Measurements from ENCODE around the gene CRP. TPM values are rescaled to one million over a fixed set of nuclear protein-coding genes. Genes with fewer than 3 reads are reported as not detected.
"Not testable (repeated sequence)": the region's sequence is repeated elsewhere in the genome, so short reads cannot be mapped to it uniquely, and the experiment has no call there.

CRP gene, protein sequence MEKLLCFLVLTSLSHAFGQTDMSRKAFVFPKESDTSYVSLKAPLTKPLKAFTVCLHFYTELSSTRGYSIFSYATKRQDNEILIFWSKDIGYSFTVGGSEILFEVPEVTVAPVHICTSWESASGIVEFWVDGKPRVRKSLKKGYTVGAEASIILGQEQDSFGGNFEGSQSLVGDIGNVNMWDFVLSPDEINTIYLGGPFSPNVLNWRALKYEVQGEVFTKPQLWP
- 0.31 TPM for total RNA-seq

DNA sequence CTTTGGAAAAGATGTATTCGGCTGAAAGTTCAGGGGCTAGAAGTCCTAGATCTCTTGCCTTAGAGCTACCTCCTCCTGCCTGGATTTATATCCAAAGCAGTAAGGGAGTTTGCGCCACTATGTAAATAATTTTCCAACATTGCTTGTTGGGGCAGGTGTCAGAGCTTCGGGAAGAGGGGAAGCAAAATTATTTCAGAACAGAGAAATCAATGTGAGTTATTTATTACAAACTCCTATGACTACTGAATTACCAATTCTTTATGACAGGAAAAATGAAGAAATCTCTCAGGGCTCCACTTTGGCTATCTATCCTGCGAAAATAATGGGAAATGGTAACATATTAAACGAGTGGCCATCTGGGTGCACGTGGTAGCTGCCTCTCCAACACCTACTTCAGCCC, at the start of gene CRP:
Gene CRP, minus strand, starts transcription at position 61 of the 400 bp plus-strand sequence. CDS start 104 bp downstream, outside the sequence.
- DNase-seq = no peak

DNA sequence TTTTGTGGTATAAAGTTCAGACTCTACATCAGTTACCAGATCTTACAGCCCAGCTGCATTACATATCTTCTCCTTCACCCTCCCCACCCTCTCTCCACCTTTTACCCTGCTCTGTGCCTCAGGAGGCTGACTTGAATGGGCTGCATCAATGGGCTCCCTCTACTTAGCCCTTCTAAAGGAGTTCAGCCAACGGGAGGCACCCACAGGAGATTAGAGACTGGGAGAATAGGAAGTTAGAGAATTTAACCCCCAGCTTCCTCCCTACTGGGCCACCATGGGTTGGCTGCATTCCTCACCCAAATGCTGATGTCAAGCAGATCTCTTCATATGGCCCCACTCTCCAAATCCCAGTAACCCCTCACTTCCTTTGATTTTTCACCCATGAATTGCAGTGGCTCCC, 49.3 kb upstream of the CRP start:
- DNase-seq = no peak

DNA sequence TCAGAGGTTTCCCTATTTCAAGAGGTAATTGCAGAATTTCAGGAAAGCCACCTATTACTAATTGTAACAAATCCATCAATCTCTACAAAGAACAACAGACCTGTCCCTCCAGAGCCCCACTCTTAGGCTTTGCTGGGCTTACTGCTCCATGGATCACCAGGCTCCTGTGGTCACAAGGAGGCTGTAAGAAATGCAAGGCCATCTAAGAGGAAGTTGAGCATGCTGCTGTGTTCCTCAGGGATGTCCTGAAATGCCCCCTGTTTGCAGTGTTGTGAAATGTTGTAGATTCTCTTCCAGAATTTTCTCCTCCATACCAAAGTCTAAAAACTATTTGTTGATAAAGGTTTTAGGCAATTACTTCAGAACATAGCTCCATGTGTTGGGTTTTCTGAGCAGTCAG, 42.0 kb upstream of the CRP start:
- DNase-seq = no peak

DNA sequence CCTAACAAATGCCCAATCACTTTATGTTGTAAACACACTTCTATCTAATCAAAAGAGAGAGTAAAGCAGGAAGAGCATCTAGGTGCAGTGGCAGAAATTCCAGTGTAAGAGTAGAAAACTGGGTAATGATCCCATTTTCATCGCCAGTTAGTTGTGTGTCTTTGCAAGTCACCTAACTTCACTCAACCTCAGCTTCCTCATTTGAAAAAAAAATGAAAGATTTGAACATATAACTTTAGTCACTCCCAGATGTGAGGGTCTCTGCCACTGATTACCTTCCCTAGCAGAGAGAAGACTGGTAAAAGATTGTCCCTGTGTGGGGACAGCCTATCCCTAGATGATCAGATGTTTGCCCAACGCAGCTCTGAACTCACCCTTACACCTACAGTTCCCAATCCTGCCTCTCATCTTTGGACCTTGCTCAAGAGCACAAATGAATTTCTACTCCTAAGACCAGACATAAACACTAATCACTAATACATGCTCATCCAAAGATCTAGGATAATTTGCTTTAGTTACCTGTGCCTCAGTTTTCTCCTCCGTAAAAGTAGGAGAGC, 41.1 kb upstream of the CRP start:
- DNase-seq = no peak

- no peak for DNase-seq
These were observed 39.0 kb upstream of the CRP start for GRCh38 chr1:159753386-159753785.

- no peak for DNase-seq
These were observed 37.8 kb upstream of the CRP start for GRCh38 chr1:159752135-159752580.

- no peak for DNase-seq
These were observed 36.6 kb upstream of the CRP start for GRCh38 chr1:159751031-159751430.

DNA sequence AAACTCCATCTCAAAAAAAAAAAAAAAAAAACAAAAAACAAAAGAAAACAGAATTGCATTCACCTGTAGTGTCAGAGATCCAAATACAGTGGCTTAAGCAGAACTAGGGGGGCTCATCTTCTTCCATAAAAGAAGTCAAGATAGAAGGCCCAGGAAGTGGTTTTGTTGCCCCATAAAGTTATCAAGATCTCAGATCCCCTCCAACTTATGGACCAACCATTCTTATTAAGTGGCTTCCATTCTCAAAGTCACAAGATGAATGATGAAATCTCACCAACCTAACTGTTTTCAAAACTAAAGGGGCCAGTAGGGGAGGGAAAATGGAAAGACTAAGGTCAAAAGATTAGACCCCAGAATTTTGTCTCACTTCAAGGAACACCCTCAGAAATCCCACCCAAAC, 36.2 kb upstream of the CRP start:
- DNase-seq = no peak

- DNase-seq = no peak
These were observed 35.2 kb upstream of the CRP start for GRCh38 chr1:159749630-159750029.

GRCh38 chr1:159748370-159748769, 34.0 kb upstream of the CRP start:
- DNase-seq = no peak

DNA sequence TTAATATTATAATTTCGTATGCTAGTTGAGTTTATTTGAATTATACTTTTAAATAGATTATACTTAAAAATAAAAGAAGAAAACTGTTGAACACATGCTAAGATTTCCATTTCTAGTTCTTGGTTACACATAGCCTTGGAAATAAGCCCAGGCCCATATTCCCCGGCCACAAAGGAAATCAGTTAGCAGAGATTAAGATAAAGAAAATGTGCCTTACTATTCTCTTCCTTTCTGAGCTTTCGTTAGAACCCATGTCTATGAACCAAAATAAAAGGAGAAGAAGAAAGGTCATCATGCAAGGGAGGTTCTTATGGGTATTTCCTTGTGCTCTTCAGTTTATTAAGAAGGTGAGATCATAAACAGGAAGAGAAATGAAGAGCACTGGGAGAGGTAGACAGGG, 32.3 kb upstream of the CRP start:
- no peak for DNase-seq

- no peak for DNase-seq
These were observed 29.4 kb upstream of the CRP start for GRCh38 chr1:159743651-159744410.

GRCh38 chr1:159737238-159737916, 23.0 kb upstream of the CRP start:
- no peak for DNase-seq

GRCh38 chr1:159723188-159723587, 8.8 kb upstream of the CRP start:
- DNase-seq = not testable (repeated sequence)

GRCh38 chr1:159719990-159720389, 5.6 kb upstream of the CRP start:
- no peak for DNase-seq

DNA sequence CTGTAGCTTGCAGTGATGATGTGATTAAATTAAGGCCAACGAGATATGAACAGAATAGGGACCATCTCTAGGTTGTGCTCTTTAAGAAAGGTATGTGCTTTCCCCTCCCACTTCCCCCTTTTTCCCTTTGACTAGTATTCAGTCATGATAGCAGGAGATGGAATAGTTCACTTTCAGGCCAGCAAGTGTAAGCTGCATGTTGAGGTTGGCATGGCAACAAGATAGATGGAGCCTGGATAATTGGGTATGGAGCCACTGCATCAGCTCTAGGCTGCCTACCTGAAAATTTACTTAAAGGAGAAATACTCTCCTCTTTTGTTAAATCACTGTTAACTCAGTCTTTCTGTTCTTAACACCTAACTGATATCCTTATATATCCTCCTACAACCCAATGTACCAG, 1.5 kb upstream of the CRP start:
- no peak for DNase-seq

DNA sequence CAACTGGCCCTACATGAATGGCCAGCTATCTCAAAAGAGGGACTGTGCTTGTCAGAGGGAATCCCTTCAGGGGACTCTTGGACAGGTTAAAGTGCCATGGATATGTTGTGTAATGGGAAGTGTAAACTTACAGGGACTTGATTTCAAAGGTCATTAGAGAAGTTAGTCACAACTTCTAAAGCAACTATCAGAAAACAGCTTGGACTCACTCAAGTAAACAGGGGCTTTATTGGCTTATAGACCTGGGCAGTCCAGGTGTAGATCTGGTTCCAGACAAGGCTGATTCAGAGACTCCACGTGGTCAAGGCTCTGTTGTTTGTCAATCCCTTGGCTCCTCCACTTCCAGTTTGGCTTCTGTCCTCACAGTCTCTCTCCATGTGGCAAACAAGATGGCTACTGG, 2.3 kb downstream of the CRP start:
- no peak for DNase-seq

DNA sequence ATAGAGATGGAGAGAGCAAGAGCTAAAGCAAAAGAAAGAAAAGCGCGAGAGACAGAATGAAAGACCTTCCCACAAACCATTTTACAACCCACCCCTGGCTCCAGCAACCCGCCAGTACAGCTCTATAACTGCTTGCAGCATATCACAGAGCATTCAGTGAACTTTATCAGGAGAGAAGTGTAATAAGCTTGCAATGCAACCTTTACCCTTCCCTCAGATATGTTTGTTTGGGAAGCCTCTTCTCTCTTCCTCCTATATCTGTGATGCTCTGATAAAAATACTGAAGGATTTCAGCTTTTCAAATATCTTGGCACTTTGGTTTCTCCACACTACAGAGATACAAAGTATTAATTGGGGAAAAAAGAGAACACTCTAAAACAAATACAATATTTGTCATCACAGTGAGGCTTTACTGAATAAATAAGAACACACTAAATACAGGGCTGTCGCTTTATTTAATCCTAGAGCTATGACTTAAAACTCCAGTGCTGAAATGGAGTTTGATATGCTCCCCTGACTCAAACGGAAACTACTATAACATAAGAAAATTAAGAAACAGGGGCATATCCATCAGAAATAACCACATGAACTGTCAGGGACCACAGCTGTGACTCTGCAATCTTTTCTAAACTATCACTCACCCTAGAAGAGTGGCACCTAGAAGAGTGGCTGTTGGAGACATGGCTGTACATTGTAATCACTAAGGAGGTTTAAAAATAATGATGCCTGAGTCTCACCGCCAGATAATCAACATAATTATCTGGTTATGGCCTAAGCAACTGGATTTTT, 6.7 kb downstream of the CRP start:
- DNase-seq = no peak

DNA sequence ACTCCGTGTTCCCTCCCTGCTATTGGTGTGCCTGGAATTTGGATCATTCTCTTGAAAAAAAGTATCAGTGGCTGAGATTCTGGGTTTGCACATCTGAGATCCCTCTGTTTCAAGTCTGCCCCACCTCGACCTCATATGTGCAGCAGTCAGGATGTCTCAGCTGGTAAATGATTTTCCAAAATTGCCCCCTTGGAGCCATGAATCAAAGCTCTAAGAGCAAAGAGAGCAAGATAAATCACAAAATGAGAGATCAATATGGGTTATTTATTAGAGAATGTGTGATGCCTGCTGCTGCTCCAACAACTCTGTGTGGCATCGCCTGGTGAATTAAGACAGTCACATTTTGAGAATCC, 8.5 kb downstream of the CRP start:
- DNase-seq = no peak

- DNase-seq = no peak
These were observed 9.0 kb downstream of the CRP start for GRCh38 chr1:159705251-159705903.

DNA sequence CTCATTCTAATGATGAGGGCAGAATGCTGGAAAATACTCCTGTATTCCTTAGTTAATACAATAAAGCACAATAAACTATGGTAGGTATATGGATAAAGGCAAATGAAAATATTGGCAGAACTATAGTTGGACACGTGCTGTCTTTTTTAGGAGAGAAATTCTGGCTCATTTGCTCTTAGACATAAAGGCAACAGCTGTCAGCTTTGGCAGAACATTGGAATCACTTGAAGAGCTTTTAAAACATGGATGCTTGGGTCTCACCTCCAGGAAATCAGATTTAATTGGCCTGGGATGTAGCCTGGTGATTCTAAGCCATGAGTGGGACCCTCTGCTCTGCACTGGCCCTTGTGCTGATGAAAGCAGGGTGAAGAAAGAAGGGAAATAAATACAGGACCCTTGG, 9.9 kb downstream of the CRP start:
- DNase-seq = no peak

GRCh38 chr1:159700312-159700711, 14.1 kb downstream of the CRP start:
- DNase-seq = no peak
